ENCODE measurements around the gene CDV3.

DNA sequence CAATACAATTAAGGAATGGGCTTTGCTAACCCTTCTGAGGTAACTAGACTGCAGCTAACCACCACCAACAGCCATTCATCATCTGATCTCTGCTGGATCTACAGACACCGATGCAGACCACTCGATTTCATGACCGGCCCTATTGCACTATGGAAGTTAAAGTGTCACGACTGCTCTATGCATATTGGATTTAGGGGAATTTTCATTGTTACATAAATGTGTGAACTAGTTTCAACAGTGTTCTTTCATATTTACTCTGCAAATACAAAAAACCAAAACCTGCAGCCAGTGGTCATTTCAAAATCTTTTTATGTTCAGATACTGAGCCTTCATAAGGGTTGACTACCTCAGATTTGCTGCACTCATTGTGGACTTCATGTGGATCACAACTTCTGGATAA lies 14.5 kb downstream of the CDV3 start:
- TF ChIP-seq, protein P1, sequence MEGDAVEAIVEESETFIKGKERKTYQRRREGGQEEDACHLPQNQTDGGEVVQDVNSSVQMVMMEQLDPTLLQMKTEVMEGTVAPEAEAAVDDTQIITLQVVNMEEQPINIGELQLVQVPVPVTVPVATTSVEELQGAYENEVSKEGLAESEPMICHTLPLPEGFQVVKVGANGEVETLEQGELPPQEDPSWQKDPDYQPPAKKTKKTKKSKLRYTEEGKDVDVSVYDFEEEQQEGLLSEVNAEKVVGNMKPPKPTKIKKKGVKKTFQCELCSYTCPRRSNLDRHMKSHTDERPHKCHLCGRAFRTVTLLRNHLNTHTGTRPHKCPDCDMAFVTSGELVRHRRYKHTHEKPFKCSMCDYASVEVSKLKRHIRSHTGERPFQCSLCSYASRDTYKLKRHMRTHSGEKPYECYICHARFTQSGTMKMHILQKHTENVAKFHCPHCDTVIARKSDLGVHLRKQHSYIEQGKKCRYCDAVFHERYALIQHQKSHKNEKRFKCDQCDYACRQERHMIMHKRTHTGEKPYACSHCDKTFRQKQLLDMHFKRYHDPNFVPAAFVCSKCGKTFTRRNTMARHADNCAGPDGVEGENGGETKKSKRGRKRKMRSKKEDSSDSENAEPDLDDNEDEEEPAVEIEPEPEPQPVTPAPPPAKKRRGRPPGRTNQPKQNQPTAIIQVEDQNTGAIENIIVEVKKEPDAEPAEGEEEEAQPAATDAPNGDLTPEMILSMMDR (IDR thresholded peaks at IDR 0.05): no peak
- TF ChIP-seq POLR2A (IDR thresholded peaks at IDR 0.05): no peak
- no peak for TF ChIP-seq POLR2AphosphoS5 (IDR thresholded peaks at IDR 0.05)
- no peak for TF ChIP-seq EP300 (IDR thresholded peaks at IDR 0.05)
